Osteoblast (primary cell): ENCODE results near the gene EPM2AIP1. TPM values are rescaled to one million over a fixed set of nuclear protein-coding genes. Genes with fewer than 3 reads are reported as not detected.

Source experiments
- DNase-seq: peaks from one replicate; pipeline ENCODE4 v3.0.0; 2011; ENCODE audit warnings: low spot score, mixed read lengths; ENCODE audit not compliant: insufficient read length; ENCODE audit errors: missing footprints
- H2AFZ ChIP-seq: 2 replicates; pipeline ENCODE4 v1.6.0; 2011; ENCODE audit warnings: mild to moderate bottlenecking, low read length
- H3K27ac ChIP-seq: 2 replicates; pipeline ENCODE4 v1.5.1; 2011; ENCODE audit warnings: mild to moderate bottlenecking, low read depth, low read length, moderate library complexity
- H3K27me3 ChIP-seq: 2 replicates; pipeline ENCODE4 v1.6.0; 2012; ENCODE audit warnings: mild to moderate bottlenecking, control low read depth, inconsistent platforms, low read length, moderate library complexity; ENCODE audit not compliant: insufficient read depth
- H3K36me3 ChIP-seq: 2 replicates; pipeline ENCODE4 v1.5.1; 2011; ENCODE audit warnings: mild to moderate bottlenecking, low read length, control low read depth, moderate library complexity; ENCODE audit not compliant: insufficient read depth
- H3K4me1 ChIP-seq: 2 replicates; pipeline ENCODE4 v1.5.1; 2011; ENCODE audit warnings: mild to moderate bottlenecking, low read length, control low read depth, moderate library complexity; ENCODE audit not compliant: insufficient read depth
- H3K4me2 ChIP-seq: 2 replicates; pipeline ENCODE4 v1.6.0; 2011; ENCODE audit warnings: mild to moderate bottlenecking, low read length; ENCODE audit not compliant: insufficient read depth
- H3K4me3 ChIP-seq: fragments of 200-600 bp; sonication (generic); 3 replicates; pipeline ENCODE4 v1.5.1; 2012; ENCODE audit warnings: mild to moderate bottlenecking, low read length, inconsistent platforms; ENCODE audit not compliant: insufficient read depth
- H3K79me2 ChIP-seq: 2 replicates; pipeline ENCODE4 v1.6.0; 2012; ENCODE audit warnings: mild to moderate bottlenecking, low read length, control low read depth, inconsistent platforms; ENCODE audit not compliant: insufficient read depth
- H3K9me3 ChIP-seq: 2 replicates; pipeline ENCODE4 v1.5.1; 2011; ENCODE audit warnings: low read depth, low read length, control low read depth
- H4K20me1 ChIP-seq: 2 replicates; pipeline ENCODE4 v1.6.0; 2012; ENCODE audit warnings: mild to moderate bottlenecking, low read length, control low read depth; ENCODE audit not compliant: insufficient read depth
- total RNA-seq: library from RNA; depleted of rRNA; stranded (reverse); fragments of >200 nt; gene quantifications from 2 replicates; pipeline ENCODE4 v1.2.3, GENCODE V29; 2012
- TF ChIP-seq, protein P1 (sequence below): IDR thresholded peaks from 2 replicates; pipeline ENCODE4 v1.5.1; 2011; ENCODE audit warnings: mild to moderate bottlenecking, low read depth, low read length, moderate library complexity; ENCODE audit errors: extremely low read depth

EPM2AIP1 gene
- total RNA-seq, 1 donor = 22.8 TPM

DNA sequence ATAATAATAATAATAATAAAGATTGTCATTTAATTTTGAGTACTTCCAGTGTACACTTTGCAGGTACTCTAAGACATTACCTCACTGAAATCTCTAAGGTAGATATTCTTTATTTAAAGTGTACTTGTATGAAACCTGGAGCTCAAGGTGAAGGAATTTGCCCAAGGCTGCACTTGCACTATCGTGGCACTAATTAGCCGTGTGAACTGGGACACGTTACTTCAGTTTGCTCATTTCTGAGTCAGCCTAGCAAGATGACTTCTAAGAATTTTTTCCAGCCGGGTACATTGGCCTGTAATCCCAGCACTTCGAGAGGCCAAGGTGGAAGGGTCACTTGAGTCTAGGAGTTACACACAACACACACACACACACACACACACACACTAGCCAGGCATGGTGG lies 33.9 kb upstream of the EPM2AIP1 start:
- Histone ChIP-seq H3K27me3 (no peaks in the 10 kb centered on the region), H3K4me1 (peaks cover 3% of the 10 kb centered on the region), H3K36me3 (peaks cover 46% of the 10 kb centered on the region)

DNA sequence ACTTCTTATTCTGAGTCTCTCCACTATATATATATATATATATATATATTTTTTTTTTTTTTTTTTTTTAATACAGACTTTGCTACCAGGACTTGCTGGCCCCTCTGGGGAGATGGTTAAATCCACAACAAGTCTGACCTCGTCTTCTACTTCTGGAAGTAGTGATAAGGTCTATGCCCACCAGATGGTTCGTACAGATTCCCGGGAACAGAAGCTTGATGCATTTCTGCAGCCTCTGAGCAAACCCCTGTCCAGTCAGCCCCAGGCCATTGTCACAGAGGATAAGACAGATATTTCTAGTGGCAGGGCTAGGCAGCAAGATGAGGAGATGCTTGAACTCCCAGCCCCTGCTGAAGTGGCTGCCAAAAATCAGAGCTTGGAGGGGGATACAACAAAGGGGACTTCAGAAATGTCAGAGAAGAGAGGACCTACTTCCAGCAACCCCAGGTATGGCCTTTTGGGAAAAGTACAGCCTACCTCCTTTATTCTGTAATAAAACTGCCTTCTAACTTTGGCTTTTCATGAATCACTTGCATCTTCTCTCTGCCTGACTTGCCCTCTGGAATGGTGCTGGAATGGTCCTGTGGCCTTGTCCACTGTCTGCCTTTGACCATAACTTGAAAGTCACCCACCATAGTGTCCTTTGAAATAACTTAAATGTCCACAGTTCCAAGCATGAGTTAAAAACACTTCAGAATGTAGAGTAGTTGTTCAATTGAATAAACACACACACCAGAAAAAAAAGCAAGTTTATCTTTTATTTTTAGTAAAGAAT lies 32.8 kb upstream of the EPM2AIP1 start:
- H3K4me3 ChIP-seq = no peak overlapping the region
- H3K27me3 ChIP-seq = no peaks in the 10 kb centered on the region
- H3K27ac ChIP-seq = no peak overlapping the region
- H4K20me1 ChIP-seq = no peaks in the 10 kb centered on the region
- no peaks in the 10 kb centered on the region for H3K9me3 ChIP-seq
- H3K4me2 ChIP-seq = no peak overlapping the region
- no peak for DNase-seq
- TF ChIP-seq, protein P1, sequence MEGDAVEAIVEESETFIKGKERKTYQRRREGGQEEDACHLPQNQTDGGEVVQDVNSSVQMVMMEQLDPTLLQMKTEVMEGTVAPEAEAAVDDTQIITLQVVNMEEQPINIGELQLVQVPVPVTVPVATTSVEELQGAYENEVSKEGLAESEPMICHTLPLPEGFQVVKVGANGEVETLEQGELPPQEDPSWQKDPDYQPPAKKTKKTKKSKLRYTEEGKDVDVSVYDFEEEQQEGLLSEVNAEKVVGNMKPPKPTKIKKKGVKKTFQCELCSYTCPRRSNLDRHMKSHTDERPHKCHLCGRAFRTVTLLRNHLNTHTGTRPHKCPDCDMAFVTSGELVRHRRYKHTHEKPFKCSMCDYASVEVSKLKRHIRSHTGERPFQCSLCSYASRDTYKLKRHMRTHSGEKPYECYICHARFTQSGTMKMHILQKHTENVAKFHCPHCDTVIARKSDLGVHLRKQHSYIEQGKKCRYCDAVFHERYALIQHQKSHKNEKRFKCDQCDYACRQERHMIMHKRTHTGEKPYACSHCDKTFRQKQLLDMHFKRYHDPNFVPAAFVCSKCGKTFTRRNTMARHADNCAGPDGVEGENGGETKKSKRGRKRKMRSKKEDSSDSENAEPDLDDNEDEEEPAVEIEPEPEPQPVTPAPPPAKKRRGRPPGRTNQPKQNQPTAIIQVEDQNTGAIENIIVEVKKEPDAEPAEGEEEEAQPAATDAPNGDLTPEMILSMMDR = no peak
- no peaks in the 10 kb centered on the region for H3K79me2 ChIP-seq
- peaks cover 46% of the 10 kb centered on the region for H3K36me3 ChIP-seq
- H2AFZ ChIP-seq = no peak overlapping the region
- peaks cover 3% of the 10 kb centered on the region for H3K4me1 ChIP-seq

More for the DNA sequence above, 33.9 kb upstream of the EPM2AIP1 start:
- Histone ChIP-seq H4K20me1 (no peaks in the 10 kb centered on the region), H3K79me2 (no peaks in the 10 kb centered on the region), H3K4me2 (no peak overlapping the region), H2AFZ (no peak overlapping the region), H3K27ac (no peak overlapping the region), H3K4me3 (no peak overlapping the region), H3K9me3 (no peaks in the 10 kb centered on the region)
- DNase-seq = peak; percentile 29
- TF ChIP-seq, protein P1 = no peak

DNA sequence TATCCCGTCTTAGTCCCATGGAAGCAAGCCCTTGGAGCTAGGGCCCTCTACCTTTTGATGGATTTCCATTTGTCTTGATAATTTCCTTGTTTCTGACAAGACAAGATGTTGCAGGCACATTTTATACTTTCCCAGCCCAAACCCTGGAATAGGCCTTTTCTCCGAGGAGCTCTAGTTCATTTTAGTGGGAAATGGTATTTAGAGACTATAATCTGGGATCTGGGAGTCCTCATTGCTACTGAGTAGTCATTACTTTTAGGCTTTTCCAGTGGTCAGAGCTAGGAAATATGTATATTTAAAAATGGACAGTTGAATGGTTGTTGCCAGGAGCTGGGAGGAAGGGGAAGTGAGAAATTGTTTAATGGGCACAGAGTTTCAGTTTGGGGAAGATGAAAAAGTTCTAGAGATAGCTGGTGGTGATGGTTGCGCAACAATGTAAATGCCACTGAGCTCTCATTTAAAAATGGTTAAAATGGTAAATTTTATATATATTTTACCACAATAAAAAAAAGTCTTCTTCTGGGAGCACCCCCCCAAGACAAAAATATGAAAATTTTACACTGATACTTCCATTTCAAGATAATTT lies 32.0 kb upstream of the EPM2AIP1 start:
- H3K4me1 ChIP-seq = peaks cover 3% of the 10 kb centered on the region
- no peaks in the 10 kb centered on the region for H4K20me1 ChIP-seq
- DNase-seq = no peak
- H3K36me3 ChIP-seq = peaks cover 52% of the 10 kb centered on the region
- H3K9me3 ChIP-seq = no peaks in the 10 kb centered on the region
- TF ChIP-seq, protein P1 = no peak
- H2AFZ ChIP-seq = no peak overlapping the region
- no peak overlapping the region for H3K4me2 ChIP-seq
- H3K4me3 ChIP-seq = no peak overlapping the region
- no peak overlapping the region for H3K27ac ChIP-seq
- H3K27me3 ChIP-seq = no peaks in the 10 kb centered on the region
- H3K79me2 ChIP-seq = no peaks in the 10 kb centered on the region

DNA sequence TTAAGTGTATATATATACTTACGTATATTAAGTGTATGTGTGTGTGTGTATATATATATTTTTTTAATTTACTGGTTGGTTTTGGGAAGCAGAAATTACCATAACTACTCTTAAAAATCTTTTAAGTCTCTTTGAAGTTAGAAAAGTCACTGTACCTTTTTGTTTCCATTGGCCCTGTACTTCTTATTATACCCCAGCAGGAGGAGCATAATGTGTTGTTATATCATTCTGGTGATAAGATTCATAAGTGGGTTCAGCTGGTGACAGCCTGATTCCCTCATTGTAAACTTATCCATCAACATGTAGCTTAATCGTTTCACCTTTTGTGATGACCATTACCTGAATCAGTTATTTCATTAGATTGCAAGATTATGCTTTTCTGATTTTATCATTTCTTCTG lies 31.2 kb upstream of the EPM2AIP1 start:
- DNase-seq = no peak
- H3K4me1 ChIP-seq = no peaks in the 10 kb centered on the region
- H3K27ac ChIP-seq = no peak overlapping the region
- no peak overlapping the region for H3K4me2 ChIP-seq
- no peak overlapping the region for H3K4me3 ChIP-seq
- H3K36me3 ChIP-seq = peaks cover 52% of the 10 kb centered on the region
- H2AFZ ChIP-seq = no peak overlapping the region
- no peaks in the 10 kb centered on the region for H3K79me2 ChIP-seq
- H3K27me3 ChIP-seq = no peaks in the 10 kb centered on the region
- TF ChIP-seq, protein P1 = peak; percentile 61
- no peaks in the 10 kb centered on the region for H3K9me3 ChIP-seq
- no peaks in the 10 kb centered on the region for H4K20me1 ChIP-seq
